GM13977 (cell line): ENCODE data around the gene BIRC6.

Experiments
- DNase-seq: peaks from one replicate; pipeline ENCODE4 v3.0.0; 2012; ENCODE audit warnings: low spot score
- CTCF ChIP-seq: IDR thresholded peaks from 2 replicates; pipeline ENCODE4 v1.5.1; 2012; ENCODE audit warnings: mild to moderate bottlenecking, control low read depth; ENCODE audit not compliant: insufficient read depth; ENCODE audit errors: extremely low read depth, missing control alignments
- in situ Hi-C: fragments of 300-500 bp; cut with MboI; formaldehyde crosslinking; loops from one replicate; pipeline ENCODE4 v1.12.0; 2022; ENCODE audit warnings: low sequenced_read_pairs, low pct_unique_long_range_greater_than_20kb, mixed read lengths, inconsistent platforms; ENCODE audit not compliant: unreplicated experiment

Gene BIRC6

GRCh38 chr2:32379352-32379751, 22.5 kb downstream of the BIRC6 start:
- in situ Hi-C loops = no loop called here
- no peak for DNase-seq
- no peak for TF ChIP-seq CTCF

GRCh38 chr2:32383858-32384257, 27.0 kb downstream of the BIRC6 start:
- no peak for DNase-seq
- no peak for TF ChIP-seq CTCF
- in situ Hi-C loops = no loop called here

GRCh38 chr2:32384529-32384928, 27.7 kb downstream of the BIRC6 start:
- in situ Hi-C loops = no loop called here
- TF ChIP-seq CTCF = no peak
- no peak for DNase-seq

GRCh38 chr2:32386739-32387138, 29.9 kb downstream of the BIRC6 start:
- in situ Hi-C loops = no loop called here
- TF ChIP-seq CTCF = no peak
- no peak for DNase-seq

- DNase-seq = no peak
- no peak for TF ChIP-seq CTCF
- in situ Hi-C loops = no loop called here
These were observed 42.4 kb downstream of the BIRC6 start for GRCh38 chr2:32399221-32399620.

GRCh38 chr2:32402091-32402490, 45.3 kb downstream of the BIRC6 start:
- TF ChIP-seq CTCF = no peak
- no peak for DNase-seq
- in situ Hi-C loops = no loop called here

GRCh38 chr2:32403782-32404181, 47.0 kb downstream of the BIRC6 start:
- in situ Hi-C loops = no loop called here
- DNase-seq = no peak
- TF ChIP-seq CTCF = no peak
